HCT116 (cell line): Measurements from ENCODE around the gene MYBPC1. TPM values are rescaled to one million over a fixed set of nuclear protein-coding genes. Genes with fewer than 3 reads are reported as not detected.

ENCODE experiments used
- ATAC-seq: fragments of 200-7000 bp; cut with Tn5 transposase; 2 replicates; pipeline ENCODE4 v1.9.1; 2020; ENCODE audit warnings: mild to moderate bottlenecking, moderate library complexity
- BruUV-seq: library from RNA; stranded (reverse); fragments of 400-500 nt; replicated peaks from 2 replicates; lab custom pipeline; 2021; lab: Mats Ljungman, UMichigan
- CTCF ChIA-PET: fragments of 300-600 bp; sonication (Branson Sonifier 250); formaldehyde crosslinking; loops from one replicate; lab custom pipeline; 2021; ENCODE audit warnings: antibody characterized with exemption; lab: Charles Lee
- POLR2A ChIA-PET: fragments of 300-600, 350-600 bp; sonication (Branson Sonifier 250); formaldehyde crosslinking; loops from one replicate; lab custom pipeline; 2021; ENCODE audit warnings: antibody characterized with exemption; lab: Charles Lee
- RAD21 ChIA-PET, 2 experiments: fragments of 300-600 bp; sonication (Branson Sonifier 250); formaldehyde crosslinking; loops; one replicate each; lab custom pipeline; 2023; ENCODE audit warnings: low total read pairs in 2 of 2; ENCODE audit not compliant: uncharacterized antibody in 2 of 2, unreplicated experiment in 2 of 2, low non-redundant PET in 1 of 2; lab: Charles Lee
- DNase-seq: peaks from one replicate; pipeline ENCODE4 v3.0.0-alpha.2; 2010; ENCODE audit warnings: low read depth, low spot score
- H2AFZ ChIP-seq: fragments of 200-600 bp; shearing (Covaris generic), sonication (generic); 2 replicates; pipeline ENCODE4 v1.6.1; 2017; ENCODE audit warnings: low read depth, mixed run types, mixed read lengths, antibody characterized with exemption, low read length; ENCODE audit not compliant: poor library complexity, severe bottlenecking
- H3K27ac ChIP-seq: 2 replicates; pipeline ENCODE4 v1.5.1; 2012; ENCODE audit warnings: low read depth, low read length
- H3K27me3 ChIP-seq: fragments of 200-600 bp; sonication (generic); 2 replicates; pipeline ENCODE4 v1.6.1; 2016; ENCODE audit warnings: mixed run types, low read length, mixed read lengths; ENCODE audit not compliant: insufficient read depth
- H3K36me3 ChIP-seq, 2 experiments: fragments of 200-500 bp in 1 of 2; fragments of 200-600 bp in 1 of 2; sonication (Bioruptor generic) in 1 of 2; sonication (generic) in 1 of 2; 2 replicates each; pipeline versions ENCODE4 v1.5.1 to v1.6.1; 2014 to 2016; ENCODE audit warnings: low read length in 2 of 2, inconsistent platforms in 1 of 2, mixed read lengths in 1 of 2, mixed run types in 1 of 2; ENCODE audit not compliant: insufficient read depth in 2 of 2, control insufficient read depth in 1 of 2
- H3K4me1 ChIP-seq, 2 experiments: fragments of 200-600 bp in 1 of 2; sonication (generic) in 1 of 2; 2 replicates each; pipeline versions ENCODE4 v1.5.1 to v1.6.1; 2012 to 2017; ENCODE audit warnings: low read length in 2 of 2, inconsistent platforms in 1 of 2, mild to moderate bottlenecking in 1 of 2, mixed read lengths in 1 of 2, mixed run types in 1 of 2, moderate library complexity in 1 of 2; ENCODE audit not compliant: insufficient read depth in 2 of 2, control insufficient read depth in 1 of 2
- H3K4me2 ChIP-seq: fragments of 200-600 bp; sonication (generic); 2 replicates; pipeline ENCODE4 v1.6.1; 2017; ENCODE audit warnings: mixed run types, low read length, mixed read lengths
- H3K4me3 ChIP-seq, 2 experiments: fragments of 200-600 bp in 1 of 2; sonication (generic) in 1 of 2; replicated peaks in 1 of 2; 2 replicates each; pipeline ENCODE4 v1.5.1; 2011 to 2016; ENCODE audit warnings: low read length in 2 of 2, control low read depth in 1 of 2, low read depth in 1 of 2, mild to moderate bottlenecking in 1 of 2, mixed read lengths in 1 of 2, mixed run types in 1 of 2
- H3K79me2 ChIP-seq: fragments of 200-600 bp; sonication (generic); 2 replicates; pipeline ENCODE4 v1.6.1; 2017; ENCODE audit warnings: mild to moderate bottlenecking, mixed run types, low read length, moderate library complexity, mixed read lengths; ENCODE audit not compliant: insufficient read depth
- H3K9ac ChIP-seq: fragments of 200-600 bp; sonication (generic); 2 replicates; pipeline ENCODE4 v1.6.1; 2016; ENCODE audit warnings: low read length, mixed read lengths
- H3K9me2 ChIP-seq: fragments of 200-600 bp; sonication (generic), shearing (Covaris generic); 2 replicates; pipeline ENCODE4 v1.6.1; 2017; ENCODE audit warnings: mixed run types, mild to moderate bottlenecking, moderate library complexity; ENCODE audit not compliant: insufficient read depth
- H3K9me3 ChIP-seq, 2 experiments: fragments of 200-500 bp in 1 of 2; fragments of 200-600 bp in 1 of 2; sonication (Bioruptor generic) in 1 of 2; sonication (generic) in 1 of 2; 2 replicates each; pipeline ENCODE4 v1.6.1; 2014 to 2017; ENCODE audit warnings: low read length in 2 of 2, mixed read lengths in 2 of 2, inconsistent platforms in 1 of 2, low read depth in 1 of 2, mild to moderate bottlenecking in 1 of 2, mixed run types in 1 of 2, moderate library complexity in 1 of 2; ENCODE audit not compliant: control insufficient read depth in 1 of 2, insufficient read depth in 1 of 2
- H4K20me1 ChIP-seq: fragments of 200-600 bp; sonication (generic), shearing (Covaris generic); 2 replicates; pipeline ENCODE4 v1.6.1; 2017; ENCODE audit warnings: mixed run types, mild to moderate bottlenecking, moderate library complexity; ENCODE audit not compliant: insufficient read depth
- CEBPB ChIP-seq: IDR thresholded peaks from 2 replicates; pipeline ENCODE4 v1.6.1; 2012; ENCODE audit warnings: low read depth
- EGR1 ChIP-seq: IDR thresholded peaks from 2 replicates; pipeline ENCODE4 v1.6.1; 2012; ENCODE audit warnings: low read depth
- ELF1 ChIP-seq: IDR thresholded peaks from 2 replicates; pipeline ENCODE4 v1.6.1; 2012; ENCODE audit warnings: low read depth, borderline replicate concordance
- EZH2phosphoT487 ChIP-seq: fragments of 200-600 bp; IDR thresholded peaks from 2 replicates; pipeline ENCODE4 v1.6.1; 2018; ENCODE audit warnings: antibody characterized with exemption, borderline replicate concordance
- FOSL1 ChIP-seq: IDR thresholded peaks from 2 replicates; pipeline ENCODE4 v1.6.1; 2012; ENCODE audit warnings: low read depth
- POLR2AphosphoS5 ChIP-seq: IDR thresholded peaks from 2 replicates; pipeline ENCODE4 v1.6.1; 2011; ENCODE audit warnings: mild to moderate bottlenecking, low read depth, low read length, moderate library complexity
- SRF ChIP-seq: IDR thresholded peaks from 2 replicates; pipeline ENCODE4 v1.6.1; 2012; ENCODE audit warnings: low read depth
- YY1 ChIP-seq: IDR thresholded peaks from 2 replicates; pipeline ENCODE4 v1.6.1; 2011; ENCODE audit warnings: low read length, low read depth, moderate library complexity, mild to moderate bottlenecking; ENCODE audit not compliant: insufficient replicate concordance; ENCODE audit errors: extremely low read depth
- ZBTB33 ChIP-seq: IDR thresholded peaks from 2 replicates; pipeline ENCODE4 v1.6.1; 2011; ENCODE audit warnings: mild to moderate bottlenecking, low read length, moderate library complexity; ENCODE audit not compliant: insufficient replicate concordance; ENCODE audit errors: extremely low read depth
- ZNF274 ChIP-seq: fragments of 200-500 bp; sonication (Bioruptor generic); IDR thresholded peaks from 2 replicates; pipeline ENCODE4 v1.6.1; 2014; ENCODE audit warnings: mild to moderate bottlenecking, low read depth, low read length, inconsistent platforms
- intact Hi-C: fragments of 100-400 bp; cut with micrococcal nuclease; formaldehyde crosslinking; loops from 2 replicates; pipeline ENCODE4 v1.10.0; 2022
- total RNA-seq: library from RNA; stranded (reverse); gene quantifications from one replicate; pipeline ENCODE4 v1.2.1, GENCODE V29; 2021; ENCODE audit not compliant: unreplicated experiment
- TF ChIP-seq, protein P1 (sequence below), 3 experiments: fragments of 200-600 bp in 1 of 3; sonication (generic) in 1 of 3; IDR thresholded peaks in 2 of 3; conservative IDR thresholded peaks in 1 of 3; 2 replicates each; pipeline ENCODE4 v1.5.1; 2012 to 2017; ENCODE audit warnings: low read depth in 2 of 3, low read length in 2 of 3, antibody characterized with exemption in 1 of 3, borderline replicate concordance in 1 of 3, control low read depth in 1 of 3, mild to moderate bottlenecking in 1 of 3, mixed read lengths in 1 of 3, mixed run types in 1 of 3, moderate library complexity in 1 of 3; ENCODE audit not compliant: insufficient read depth in 1 of 3

MYBPC1 gene
- total RNA-seq, 1 experiment from 2014 or later = not detected

GRCh38 chr12:101720118-101720517 lies 125.3 kb downstream of the MYBPC1 start:
- CTCF ChIA-PET = no interaction called here
- Histone ChIP-seq H4K20me1 (no peaks in the 10 kb centered on the region), H3K9ac (no peak overlapping the region), H3K4me3 (no peak overlapping the region)
- POLR2A ChIA-PET = no interaction called here
- TF ChIP-seq ZBTB33 (no peak), SRF (no peak), ZNF274 (no peak), YY1 (no peak), EGR1 (no peak), CEBPB (no peak), ELF1 (no peak), EZH2phosphoT487 (no peak), POLR2AphosphoS5 (no peak), FOSL1 (no peak)
- TF ChIP-seq, protein P1, sequence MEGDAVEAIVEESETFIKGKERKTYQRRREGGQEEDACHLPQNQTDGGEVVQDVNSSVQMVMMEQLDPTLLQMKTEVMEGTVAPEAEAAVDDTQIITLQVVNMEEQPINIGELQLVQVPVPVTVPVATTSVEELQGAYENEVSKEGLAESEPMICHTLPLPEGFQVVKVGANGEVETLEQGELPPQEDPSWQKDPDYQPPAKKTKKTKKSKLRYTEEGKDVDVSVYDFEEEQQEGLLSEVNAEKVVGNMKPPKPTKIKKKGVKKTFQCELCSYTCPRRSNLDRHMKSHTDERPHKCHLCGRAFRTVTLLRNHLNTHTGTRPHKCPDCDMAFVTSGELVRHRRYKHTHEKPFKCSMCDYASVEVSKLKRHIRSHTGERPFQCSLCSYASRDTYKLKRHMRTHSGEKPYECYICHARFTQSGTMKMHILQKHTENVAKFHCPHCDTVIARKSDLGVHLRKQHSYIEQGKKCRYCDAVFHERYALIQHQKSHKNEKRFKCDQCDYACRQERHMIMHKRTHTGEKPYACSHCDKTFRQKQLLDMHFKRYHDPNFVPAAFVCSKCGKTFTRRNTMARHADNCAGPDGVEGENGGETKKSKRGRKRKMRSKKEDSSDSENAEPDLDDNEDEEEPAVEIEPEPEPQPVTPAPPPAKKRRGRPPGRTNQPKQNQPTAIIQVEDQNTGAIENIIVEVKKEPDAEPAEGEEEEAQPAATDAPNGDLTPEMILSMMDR (IDR thresholded peaks at IDR 0.05 in 2 of 3, conservative IDR thresholded peaks at IDR 0.05 in 1 of 3; ENCODE audit: borderline replicate concordance in 1 of 3, insufficient read depth in 1 of 3, low read depth in 2 of 3, low read length in 2 of 3) = no peak
- TF ChIP-seq, all 23 proteins: peak for 0
- intact Hi-C loops = no loop called here
- no peaks in the 10 kb centered on the region for H3K9me3 ChIP-seq
- no peaks in the 10 kb centered on the region for H3K9me2 ChIP-seq
- peaks cover 0 to 4% of the 10 kb centered on the region in 2 experiments; a peak in 2 of 4 replicates for H3K36me3 ChIP-seq
- no peak overlapping the region for H3K27ac ChIP-seq
- BruUV-seq = no TSS peak
- no peaks in the 10 kb centered on the region for H3K27me3 ChIP-seq
- H3K4me1 ChIP-seq = no peaks in the 10 kb centered on the region
- RAD21 ChIA-PET = no interaction called here
- H2AFZ ChIP-seq = no peak overlapping the region
- DNase-seq (no peak), ATAC-seq (no peak)
- H3K79me2 ChIP-seq = peaks cover 14% of the 10 kb centered on the region
- H3K4me2 ChIP-seq = no peak overlapping the region
